Neural progenitor cell (in vitro differentiated cells): ENCODE data around the gene SLC25A48. TPM values are rescaled to one million over a fixed set of nuclear protein-coding genes. Genes with fewer than 3 reads are reported as not detected.

Source experiments
- DNase-seq: peaks from one replicate; pipeline ENCODE4 v3.0.0-alpha.2; 2016; ENCODE audit warnings: low spot score
- H2AFZ ChIP-seq: fragments of 200-600 bp; sonication (generic); replicated peaks from 2 replicates; pipeline ENCODE4 v1.6.1; 2016; ENCODE audit warnings: antibody characterized with exemption
- H3F3A ChIP-seq: fragments of 200-600 bp; sonication (generic); 2 replicates; pipeline ENCODE4 v1.6.1; 2016; ENCODE audit warnings: antibody characterized with exemption, low read depth
- H3K27ac ChIP-seq: fragments of 200-600 bp; sonication (generic); 2 replicates; pipeline ENCODE4 v1.5.1; 2016; ENCODE audit warnings: mild to moderate bottlenecking
- H3K27me3 ChIP-seq: fragments of 200-600 bp; sonication (generic); 2 replicates; pipeline ENCODE4 v1.6.1; 2016; ENCODE audit warnings: mild to moderate bottlenecking, moderate library complexity
- H3K36me3 ChIP-seq: fragments of 200-600 bp; sonication (generic); 2 replicates; pipeline ENCODE4 v1.5.1; 2016
- H3K4me1 ChIP-seq: fragments of 200-600 bp; sonication (generic); 2 replicates; pipeline ENCODE4 v1.6.1; 2016; ENCODE audit warnings: mixed run types
- H3K4me2 ChIP-seq: fragments of 200-600 bp; sonication (generic); 2 replicates; pipeline ENCODE4 v1.6.1; 2016
- H3K4me3 ChIP-seq: fragments of 200-600 bp; sonication (generic); 2 replicates; pipeline ENCODE4 v1.5.1; 2016
- H3K79me2 ChIP-seq: fragments of 200-600 bp; sonication (generic); 2 replicates; pipeline ENCODE4 v1.6.1; 2016; ENCODE audit warnings: low read depth
- H3K9ac ChIP-seq: fragments of 200-600 bp; sonication (generic); 2 replicates; pipeline ENCODE4 v1.6.1; 2016
- H3K9me3 ChIP-seq: fragments of 200-600 bp; sonication (generic); 2 replicates; pipeline ENCODE4 v1.5.1; 2016; ENCODE audit warnings: low read depth
- H4K20me1 ChIP-seq: fragments of 200-600 bp; sonication (generic); 2 replicates; pipeline ENCODE4 v1.6.1; 2016; ENCODE audit warnings: low read depth
- H3K27ac Mint-ChIP-seq: 3 replicates; pipeline ENCODE4 v1.8.0; 2021; ENCODE audit warnings: mixed read lengths
- H3K27me3 Mint-ChIP-seq: 2 replicates; pipeline ENCODE4 v1.8.0; 2022; ENCODE audit warnings: low read depth, mild to moderate bottlenecking, inconsistent platforms, moderate library complexity, mixed read lengths; ENCODE audit not compliant: insufficient read depth
- H3K36me3 Mint-ChIP-seq: 3 replicates; pipeline ENCODE4 v1.8.0; 2021; ENCODE audit warnings: mixed read lengths
- H3K4me1 Mint-ChIP-seq: 3 replicates; pipeline ENCODE4 v1.8.0; 2021; ENCODE audit warnings: mixed read lengths
- H3K4me3 Mint-ChIP-seq: 3 replicates; pipeline ENCODE4 v1.8.0; 2021; ENCODE audit warnings: mild to moderate bottlenecking, moderate library complexity, mixed read lengths
- H3K9me3 Mint-ChIP-seq: 3 replicates; pipeline ENCODE4 v1.8.0; 2020; ENCODE audit warnings: mixed read lengths
- CTCF ChIP-seq: fragments of 200-600 bp; sonication (generic); IDR thresholded peaks from 2 replicates; pipeline ENCODE4 v1.5.1; 2017; ENCODE audit warnings: antibody characterized with exemption, mild to moderate bottlenecking
- EZH2 ChIP-seq: fragments of 200-600 bp; sonication (generic); IDR thresholded peaks from 2 replicates; pipeline ENCODE4 v1.6.1; 2017; ENCODE audit warnings: antibody characterized with exemption, mild to moderate bottlenecking, moderate library complexity
- EZH2phosphoT487 ChIP-seq: fragments of 200-600 bp; sonication (generic); IDR thresholded peaks from 2 replicates; pipeline ENCODE4 v1.6.1; 2017; ENCODE audit warnings: antibody characterized with exemption
- total RNA-seq: library from RNA; depleted of rRNA; stranded (reverse); fragments of >200 nt; gene quantifications from 2 replicates; pipeline ENCODE4 v1.2.3, GENCODE V29; 2015; ENCODE audit warnings: low replicate concordance

The SLC25A48 gene
- total RNA-seq, 1 donor from 2014 or later = not detected

- H3K36me3 Mint-ChIP-seq = no peaks in the 10 kb centered on the region
- H3K9me3 ChIP-seq = no peaks in the 10 kb centered on the region
- TF ChIP-seq CTCF (no peak), EZH2phosphoT487 (no peak), EZH2 (no peak)
- no peaks in the 10 kb centered on the region for H4K20me1 ChIP-seq
- H3K4me1 ChIP-seq = no peaks in the 10 kb centered on the region
- no peak overlapping the region for H3K4me2 ChIP-seq
- no peak overlapping the region for H3K4me3 Mint-ChIP-seq
- no peaks in the 10 kb centered on the region for H3K9me3 Mint-ChIP-seq
- no peak overlapping the region for H3K9ac ChIP-seq
- peaks cover 69% of the 10 kb centered on the region for H3K27me3 ChIP-seq
- H3K36me3 ChIP-seq = no peaks in the 10 kb centered on the region
- no peaks in the 10 kb centered on the region for H3F3A ChIP-seq
- DNase-seq = no peak
- no peak overlapping the region for H3K4me3 ChIP-seq
- H3K79me2 ChIP-seq = no peaks in the 10 kb centered on the region
- no peaks in the 10 kb centered on the region for H3K27me3 Mint-ChIP-seq
- H3K4me1 Mint-ChIP-seq = no peaks in the 10 kb centered on the region
- H3K27ac ChIP-seq = no peak overlapping the region
- H3K27ac Mint-ChIP-seq = no peak overlapping the region
- H2AFZ ChIP-seq = no peak overlapping the region
Measured at GRCh38 chr5:135901633-135902032, 67.2 kb downstream of the SLC25A48 start.

GRCh38 chr5:135905144-135905543 lies 70.7 kb downstream of the SLC25A48 start:
- Histone ChIP-seq H3K79me2 (no peaks in the 10 kb centered on the region), H3F3A (no peaks in the 10 kb centered on the region), H3K4me3 (no peak overlapping the region), H3K27me3 (peaks cover 85% of the 10 kb centered on the region), H4K20me1 (no peaks in the 10 kb centered on the region), H3K4me2 (no peak overlapping the region), H2AFZ (no peak overlapping the region), H3K27ac (no peak overlapping the region), H3K9me3 (no peaks in the 10 kb centered on the region), H3K9ac (no peak overlapping the region), H3K4me1 (no peaks in the 10 kb centered on the region), H3K36me3 (no peaks in the 10 kb centered on the region)
- Mint-ChIP-seq H3K27ac (no peak overlapping the region), H3K36me3 (no peaks in the 10 kb centered on the region), H3K4me1 (no peaks in the 10 kb centered on the region), H3K4me3 (no peak overlapping the region), H3K27me3 (peaks cover 6% of the 10 kb centered on the region), H3K9me3 (no peaks in the 10 kb centered on the region)
- TF ChIP-seq EZH2phosphoT487 (no peak), EZH2 (no peak), CTCF (no peak)
- DNase-seq = no peak

- Mint-ChIP-seq H3K36me3 (no peaks in the 10 kb centered on the region), H3K27ac (no peak overlapping the region), H3K4me3 (no peak overlapping the region), H3K9me3 (no peaks in the 10 kb centered on the region), H3K27me3 (peaks cover 5% of the 10 kb centered on the region), H3K4me1 (no peaks in the 10 kb centered on the region)
- H3K9me3 ChIP-seq = no peaks in the 10 kb centered on the region
- peaks cover 100% of the 10 kb centered on the region for H3K27me3 ChIP-seq
- no peaks in the 10 kb centered on the region for H3F3A ChIP-seq
- H3K4me3 ChIP-seq = no peak overlapping the region
- no peaks in the 10 kb centered on the region for H4K20me1 ChIP-seq
- no peaks in the 10 kb centered on the region for H3K36me3 ChIP-seq
- H3K4me1 ChIP-seq = no peaks in the 10 kb centered on the region
- no peak overlapping the region for H3K4me2 ChIP-seq
- DNase-seq = no peak
- no peak overlapping the region for H2AFZ ChIP-seq
- TF ChIP-seq CTCF (no peak), EZH2 (no peak), EZH2phosphoT487 (no peak)
- no peaks in the 10 kb centered on the region for H3K79me2 ChIP-seq
- H3K9ac ChIP-seq = no peak overlapping the region
- no peak overlapping the region for H3K27ac ChIP-seq
Measured at GRCh38 chr5:135913713-135914626, 79.5 kb downstream of the SLC25A48 start.
